ENCODE data around the gene FRAS1.
"Not testable (repeated sequence)": the region's sequence is repeated elsewhere in the genome, so short reads cannot be mapped to it uniquely, and the experiment has no call there.

FRAS1 gene

GRCh38 chr4:78205591-78205990 is 148.5 kb downstream of the FRAS1 start:
- Mint-ChIP-seq H3K4me1 (peaks cover 44% of the 10 kb centered on the region), H3K4me3 (no peak overlapping the region), H3K27me3 (ENCODE audit: low read depth, poor library complexity) (no peaks in the 10 kb centered on the region), H3K9me3 (no peaks in the 10 kb centered on the region), H3K36me3 (ENCODE audit: low read depth) (no peaks in the 10 kb centered on the region), H3K27ac (peak overlapping the region; percentile 58)
- DNase-seq, result peak; percentile 11
- no peak for TF ChIP-seq CTCF (IDR thresholded peaks at IDR 0.05)

GRCh38 chr4:78207541-78207940 is 150.4 kb downstream of the FRAS1 start:
- Mint-ChIP-seq H3K36me3 (ENCODE audit: low read depth) (no peaks in the 10 kb centered on the region), H3K9me3 (no peaks in the 10 kb centered on the region), H3K4me1 (peaks cover 33% of the 10 kb centered on the region), H3K27ac (no peak overlapping the region), H3K27me3 (ENCODE audit: low read depth, poor library complexity) (no peaks in the 10 kb centered on the region), H3K4me3 (no peak overlapping the region)
- DNase-seq, result no peak
- no peak for TF ChIP-seq CTCF (IDR thresholded peaks at IDR 0.05)

- no peaks in the 10 kb centered on the region for H3K27me3 Mint-ChIP-seq (ENCODE audit: low read depth, poor library complexity)
- no peak overlapping the region for H3K4me3 Mint-ChIP-seq
- peak overlapping the region; percentile 20 for H3K27ac Mint-ChIP-seq
- no peak for DNase-seq
- no peaks in the 10 kb centered on the region for H3K9me3 Mint-ChIP-seq
- TF ChIP-seq CTCF (IDR thresholded peaks at IDR 0.05), result no peak
- no peaks in the 10 kb centered on the region for H3K36me3 Mint-ChIP-seq (ENCODE audit: low read depth)
- peaks cover 33% of the 10 kb centered on the region for H3K4me1 Mint-ChIP-seq
Measured at GRCh38 chr4:78207951-78208350, 150.8 kb downstream of the FRAS1 start.

- H3K36me3 Mint-ChIP-seq (ENCODE audit: low read depth); H3K4me3 Mint-ChIP-seq; H3K27me3 Mint-ChIP-seq (ENCODE audit: low read depth, poor library complexity); DNase-seq; H3K27ac Mint-ChIP-seq; H3K9me3 Mint-ChIP-seq: not testable (repeated sequence)
- H3K4me1 Mint-ChIP-seq, result peaks cover 33% of the 10 kb centered on the region
Measured at GRCh38 chr4:78208896-78209295, 151.8 kb downstream of the FRAS1 start.

- H3K27me3 Mint-ChIP-seq (ENCODE audit: low read depth, poor library complexity), result no peaks in the 10 kb centered on the region
- H3K4me3 Mint-ChIP-seq, result no peak overlapping the region
- peaks cover 19% of the 10 kb centered on the region for H3K4me1 Mint-ChIP-seq
- no peak for DNase-seq
- H3K27ac Mint-ChIP-seq, result no peak overlapping the region
- H3K36me3 Mint-ChIP-seq (ENCODE audit: low read depth), result no peaks in the 10 kb centered on the region
- H3K9me3 Mint-ChIP-seq, result no peaks in the 10 kb centered on the region
- no peak for TF ChIP-seq CTCF (IDR thresholded peaks at IDR 0.05)
Measured at GRCh38 chr4:78210694-78211410, 153.7 kb downstream of the FRAS1 start.

- H3K27ac Mint-ChIP-seq, result no peak overlapping the region
- H3K4me1 Mint-ChIP-seq, result peaks cover 6% of the 10 kb centered on the region
- H3K9me3 Mint-ChIP-seq, result no peaks in the 10 kb centered on the region
- no peaks in the 10 kb centered on the region for H3K36me3 Mint-ChIP-seq (ENCODE audit: low read depth)
- TF ChIP-seq CTCF (IDR thresholded peaks at IDR 0.05), result no peak
- H3K4me3 Mint-ChIP-seq, result no peak overlapping the region
- H3K27me3 Mint-ChIP-seq (ENCODE audit: low read depth, poor library complexity), result no peaks in the 10 kb centered on the region
- no peak for DNase-seq
Measured at GRCh38 chr4:78213218-78213617, 156.1 kb downstream of the FRAS1 start.
